IPS DF 4.7 (cell line): ENCODE results near the gene ARRDC4.
A peak's percentile ranks its signal among the peaks of the same experiment; 100 is the strongest.

Experiments used
- DNase-seq: peaks from one replicate; pipeline ENCODE4 v3.0.0-alpha.2; 2013; ENCODE audit warnings: low spot score; ENCODE audit errors: extremely low read depth

Gene ARRDC4, protein sequence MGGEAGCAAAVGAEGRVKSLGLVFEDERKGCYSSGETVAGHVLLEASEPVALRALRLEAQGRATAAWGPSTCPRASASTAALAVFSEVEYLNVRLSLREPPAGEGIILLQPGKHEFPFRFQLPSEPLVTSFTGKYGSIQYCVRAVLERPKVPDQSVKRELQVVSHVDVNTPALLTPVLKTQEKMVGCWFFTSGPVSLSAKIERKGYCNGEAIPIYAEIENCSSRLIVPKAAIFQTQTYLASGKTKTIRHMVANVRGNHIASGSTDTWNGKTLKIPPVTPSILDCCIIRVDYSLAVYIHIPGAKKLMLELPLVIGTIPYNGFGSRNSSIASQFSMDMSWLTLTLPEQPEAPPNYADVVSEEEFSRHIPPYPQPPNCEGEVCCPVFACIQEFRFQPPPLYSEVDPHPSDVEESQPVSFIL

DNA sequence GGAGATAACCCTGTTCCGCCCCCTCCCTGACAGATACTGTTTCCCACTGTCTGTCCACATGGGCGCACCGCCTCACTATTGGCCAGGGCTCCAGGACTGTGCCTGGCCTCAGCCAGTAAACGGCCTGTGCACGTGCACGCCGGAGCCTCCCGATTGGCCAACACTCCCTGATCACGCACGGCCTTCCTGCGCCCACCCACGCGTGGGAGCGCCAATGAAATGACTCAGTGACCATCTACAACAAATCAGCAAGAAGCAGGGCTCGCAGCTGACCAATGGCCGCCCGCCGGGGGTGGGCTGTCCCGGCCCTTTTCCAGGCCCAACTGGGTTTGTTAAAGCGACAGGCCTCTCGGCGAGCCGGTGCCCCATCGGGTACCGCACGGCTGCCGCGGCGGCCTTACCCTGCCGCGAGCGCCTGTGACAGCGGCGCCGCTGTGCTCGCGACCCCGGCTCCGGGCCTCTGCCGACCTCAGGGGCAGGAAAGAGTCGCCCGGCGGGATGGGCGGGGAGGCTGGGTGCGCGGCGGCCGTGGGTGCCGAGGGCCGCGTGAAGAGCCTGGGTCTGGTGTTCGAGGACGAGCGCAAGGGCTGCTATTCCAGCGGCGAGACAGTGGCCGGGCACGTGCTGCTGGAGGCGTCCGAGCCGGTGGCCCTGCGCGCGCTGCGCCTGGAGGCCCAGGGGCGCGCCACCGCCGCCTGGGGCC lies at the start of gene ARRDC4:
ARRDC4 (plus strand) TSS at position 340 of the 703 bp plus-strand sequence; CDS start at position 499, 159 bp downstream.
- peak; percentile 95 for DNase-seq

DNA sequence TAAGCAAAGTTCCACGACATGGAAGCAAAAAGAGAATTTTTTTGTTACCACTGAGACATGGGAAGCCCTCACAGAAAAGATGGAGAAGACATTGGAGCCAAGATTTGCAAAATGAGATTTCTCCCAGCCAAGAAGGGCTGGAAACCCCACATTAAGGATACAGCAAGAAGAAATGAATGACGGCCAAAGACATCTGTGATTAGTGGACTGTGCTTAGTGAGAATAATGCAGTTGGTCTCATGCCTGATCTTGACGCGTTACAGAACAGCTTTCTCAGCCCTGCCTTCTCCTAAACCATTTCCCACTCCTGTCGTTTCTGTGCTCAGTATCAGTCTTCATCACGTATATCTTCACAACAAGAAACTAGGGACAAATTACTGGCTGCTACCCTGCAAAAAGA lies 45.8 kb upstream of the ARRDC4 start:
- no peak for DNase-seq

DNA sequence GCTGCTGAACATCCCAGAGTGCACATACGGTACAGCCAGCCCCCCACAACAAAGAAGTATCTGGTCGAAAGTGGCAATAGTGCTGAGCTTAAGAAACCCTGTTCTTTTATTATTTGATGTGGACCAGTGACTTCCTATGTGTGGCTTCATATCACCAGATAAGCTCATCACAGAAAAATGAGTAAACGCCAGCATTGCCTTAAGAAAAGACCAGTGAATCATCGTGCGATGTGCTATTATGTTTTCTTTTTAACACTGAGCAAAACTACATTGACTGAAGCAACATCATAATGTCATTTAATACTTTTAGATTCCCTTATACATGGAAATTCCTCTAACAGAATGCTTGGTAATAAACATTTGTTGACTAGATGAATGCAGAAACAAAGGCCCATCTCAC lies 45.2 kb upstream of the ARRDC4 start:
- no peak for DNase-seq

DNA sequence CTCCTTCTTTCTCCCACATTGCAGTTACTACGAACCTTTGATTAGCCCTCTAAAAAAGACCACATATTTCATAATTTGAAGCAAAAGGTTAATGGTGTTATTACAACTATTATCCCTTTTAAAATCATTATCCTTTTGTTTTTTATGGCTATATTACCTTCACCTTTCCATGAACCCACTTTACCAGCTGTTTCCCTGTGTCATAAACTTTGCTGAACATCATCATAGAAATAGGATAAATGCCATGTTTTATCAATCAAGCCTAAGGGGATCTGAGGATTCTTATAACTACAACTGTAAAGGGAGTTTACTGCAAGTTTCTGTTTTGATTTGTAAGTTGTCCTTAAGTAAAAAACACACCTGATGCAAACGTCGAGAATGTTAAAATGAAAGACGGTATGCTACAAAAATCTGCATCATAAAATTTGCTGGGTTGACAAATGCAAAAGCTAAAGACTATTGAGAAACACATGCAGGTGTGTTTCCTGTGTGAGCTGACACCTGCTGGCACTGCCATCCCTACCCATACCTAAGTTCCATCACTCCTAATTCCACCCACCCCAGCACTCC lies 39.1 kb upstream of the ARRDC4 start:
- no peak for DNase-seq

DNA sequence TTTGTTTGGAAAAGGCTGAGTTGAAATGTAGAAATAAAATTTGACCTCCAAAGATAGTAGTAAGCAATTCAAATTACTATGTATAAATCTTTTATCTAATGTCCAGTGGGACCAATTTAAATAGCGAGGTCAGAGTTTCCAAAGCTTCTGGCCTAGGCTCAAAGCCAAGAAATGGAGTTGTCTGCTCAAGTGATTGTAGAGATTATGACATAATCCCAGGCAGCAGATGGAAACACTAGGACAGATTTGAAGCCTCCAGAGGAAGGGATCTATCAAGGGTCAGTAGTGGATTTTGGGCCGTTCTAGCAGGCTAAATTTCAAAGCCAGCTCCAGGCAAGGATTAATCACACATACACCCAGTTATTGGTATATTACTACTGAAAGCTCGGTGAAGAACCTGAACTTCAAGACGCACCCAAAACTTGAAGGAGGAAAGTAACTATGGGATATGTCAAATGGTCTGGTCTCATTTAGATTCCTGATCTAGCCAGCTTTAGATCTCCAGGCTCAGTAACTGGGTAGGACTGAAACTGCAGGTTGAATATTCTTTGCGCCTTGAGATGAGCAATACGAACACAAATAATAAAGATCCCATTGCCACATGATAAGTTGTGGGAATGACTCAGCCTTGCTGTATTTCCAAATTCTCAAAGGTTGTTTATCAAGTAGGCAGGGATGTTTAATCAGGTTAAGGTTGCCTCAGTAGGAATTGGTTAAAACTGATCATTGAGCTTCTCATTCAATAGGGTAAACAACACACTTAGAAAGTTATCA lies 30.9 kb upstream of the ARRDC4 start:
- no peak for DNase-seq

DNA sequence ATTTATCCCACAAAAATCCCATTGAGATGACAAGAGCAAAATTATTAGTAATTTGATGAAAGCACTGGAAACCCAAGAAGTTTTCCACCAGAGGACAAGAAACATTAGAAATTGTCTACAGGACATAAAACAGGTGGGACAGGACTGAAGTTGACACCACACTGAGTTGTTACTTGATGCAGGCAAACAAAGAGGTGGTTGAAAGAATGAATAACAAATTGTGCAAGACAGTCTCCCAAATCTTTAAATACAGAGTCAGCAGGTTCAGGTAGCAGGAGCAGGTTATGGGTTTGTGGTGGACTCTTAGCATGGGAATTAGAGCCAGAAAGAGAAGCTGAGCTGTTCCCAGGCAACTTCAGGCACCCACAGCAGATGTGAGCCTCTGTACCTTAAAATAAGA lies 30.3 kb upstream of the ARRDC4 start:
- no peak for DNase-seq

DNA sequence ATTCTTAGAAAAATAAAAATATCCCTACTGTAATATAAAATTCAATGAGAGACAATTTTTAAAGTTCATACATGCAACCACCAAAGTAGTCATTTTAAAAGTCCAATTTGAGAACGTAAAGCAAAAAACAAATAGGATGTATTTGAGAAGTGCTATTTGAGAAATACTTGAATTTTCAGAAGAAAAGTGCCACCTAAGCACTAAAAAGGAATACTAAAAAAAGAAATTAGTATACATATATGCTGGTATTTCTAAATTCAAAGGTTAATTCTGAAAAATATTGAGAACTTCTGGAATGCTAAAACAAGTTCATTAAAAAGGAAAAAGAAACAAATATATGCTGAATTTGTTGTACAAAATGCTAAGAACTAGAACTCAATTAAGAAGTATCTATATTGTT lies 29.2 kb upstream of the ARRDC4 start:
- DNase-seq, result no peak

DNA sequence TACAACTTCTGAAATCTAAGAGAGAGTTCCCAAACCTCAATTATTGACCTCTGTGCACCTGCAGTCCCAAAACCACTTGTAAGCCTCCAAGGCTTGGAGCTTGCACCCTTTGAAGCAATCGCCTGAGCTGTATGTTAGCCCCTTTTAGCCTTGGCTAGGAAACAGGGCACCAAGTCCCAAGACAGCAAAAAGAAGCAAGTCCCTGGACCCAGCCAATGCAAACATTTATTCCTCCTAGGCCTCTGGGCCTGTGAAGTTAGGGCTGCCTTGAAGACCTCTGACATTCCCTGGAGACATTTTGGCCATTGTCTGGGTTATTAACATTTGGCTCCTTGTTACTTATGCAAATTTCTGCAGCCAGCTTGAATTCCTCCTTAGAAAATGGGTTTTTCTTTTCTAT lies 26.9 kb upstream of the ARRDC4 start:
- DNase-seq, result no peak

DNA sequence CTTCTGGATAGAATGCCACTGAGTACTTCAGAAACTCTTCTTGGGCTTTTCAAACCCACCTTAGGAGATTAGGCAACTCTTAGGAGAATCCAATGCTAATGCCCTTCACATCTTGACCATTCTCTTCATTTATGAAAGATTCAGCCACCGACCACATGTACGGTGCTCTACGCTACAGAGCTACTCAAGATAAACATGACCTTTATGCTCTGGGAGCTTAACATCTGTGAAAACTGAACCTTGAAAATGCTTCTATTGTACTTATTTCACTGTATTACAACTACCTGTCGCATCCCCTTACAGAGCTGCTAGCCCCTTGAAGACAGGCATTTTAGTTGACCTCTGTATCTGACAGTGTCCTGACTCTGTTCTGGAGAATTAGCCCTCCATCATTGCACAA lies 19.5 kb upstream of the ARRDC4 start:
- DNase-seq, result no peak

DNA sequence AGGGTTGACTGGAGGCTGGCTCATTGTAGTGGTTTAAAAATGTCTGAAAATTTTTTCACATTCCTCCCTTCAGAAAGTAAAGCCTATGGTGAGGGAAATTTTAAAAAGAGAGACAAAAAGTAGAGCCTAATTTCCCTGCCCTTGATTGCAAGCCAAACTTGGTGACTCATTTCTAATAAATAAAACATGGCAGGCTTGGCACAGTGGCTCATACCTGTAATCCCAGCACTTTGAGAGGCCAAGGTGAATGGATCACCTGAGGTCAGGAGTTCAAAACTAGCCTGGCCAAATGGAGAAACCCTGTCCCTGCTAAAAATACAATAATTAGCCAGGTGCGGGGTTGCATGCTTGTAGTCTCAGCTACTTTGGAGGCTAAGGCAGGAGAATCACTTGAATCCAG lies 18.9 kb upstream of the ARRDC4 start:
- no peak for DNase-seq

DNA sequence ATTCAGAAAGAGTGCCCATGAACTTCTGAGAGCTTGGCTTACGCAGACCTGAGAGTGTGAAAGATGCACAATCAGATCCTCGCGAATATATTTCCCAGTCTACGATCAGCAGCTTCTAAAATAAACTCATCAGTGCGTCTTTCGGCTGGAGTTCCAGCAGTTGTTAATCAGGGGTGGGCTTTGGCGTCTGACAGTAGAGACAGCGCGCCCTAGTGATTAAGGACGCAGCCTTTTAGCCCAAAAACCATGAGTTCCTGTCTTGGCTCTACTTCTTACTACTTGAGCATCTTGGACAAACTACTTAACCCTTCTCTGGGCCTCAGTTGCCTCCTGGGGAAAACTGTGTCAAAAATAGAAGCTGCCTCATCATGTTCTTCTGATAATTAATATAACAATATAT lies 15.8 kb upstream of the ARRDC4 start:
- no peak for DNase-seq

DNA sequence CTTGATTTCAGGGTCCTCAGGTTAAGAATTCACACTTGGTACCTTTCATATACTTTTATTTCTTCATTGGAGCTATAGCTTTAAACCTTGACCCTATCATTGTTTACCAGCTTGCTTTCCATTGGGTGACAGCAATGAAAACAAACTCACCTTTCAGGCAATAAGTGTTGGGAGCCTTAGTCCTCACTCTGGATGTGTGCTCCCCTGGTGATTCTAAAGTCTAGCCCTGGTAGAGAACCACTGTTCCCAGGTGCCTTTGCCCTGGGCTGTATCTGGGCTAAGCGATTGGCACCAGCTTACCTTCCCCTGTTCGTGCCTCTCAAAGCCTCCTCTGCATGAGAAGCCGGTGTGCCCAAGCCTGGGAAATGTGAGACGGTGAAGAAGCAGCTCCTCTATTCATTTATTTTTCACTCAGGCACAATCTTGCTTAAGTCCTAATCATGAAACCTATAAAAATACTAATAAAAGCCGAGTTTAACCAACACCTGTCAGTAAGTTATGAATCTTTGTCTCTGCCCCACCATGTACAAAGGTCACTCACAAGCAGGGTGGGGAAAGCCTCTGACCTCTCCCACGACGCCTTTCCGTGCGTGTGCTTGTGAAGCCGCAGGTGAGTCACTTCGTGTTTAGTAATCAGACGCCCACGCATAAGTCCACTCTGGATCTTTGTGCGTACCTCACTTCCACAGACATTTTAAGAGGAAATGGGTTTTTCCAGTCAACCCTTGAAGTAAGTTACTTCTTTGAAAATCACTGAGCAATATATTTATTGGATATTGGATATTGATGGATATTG lies 12.8 kb upstream of the ARRDC4 start:
- no peak for DNase-seq

DNA sequence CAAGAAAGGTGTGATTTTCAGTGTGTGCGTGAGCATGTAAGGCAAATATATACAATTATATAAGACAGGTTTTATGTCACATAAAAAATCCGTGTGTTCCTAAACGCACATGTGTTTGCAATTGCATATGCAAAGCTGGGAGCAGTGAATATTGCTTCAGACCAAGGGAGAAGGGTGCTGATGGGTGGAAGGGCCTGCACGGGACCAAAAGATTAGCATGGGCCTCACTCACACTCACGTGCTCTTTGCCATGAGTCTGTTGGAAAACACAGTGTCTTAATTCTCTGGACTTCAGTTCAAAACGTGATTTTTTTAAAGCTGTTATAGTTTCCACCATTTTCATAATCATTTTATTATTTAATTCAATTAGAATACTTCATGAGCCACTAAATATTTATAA lies 7.2 kb upstream of the ARRDC4 start:
- DNase-seq, result no peak

DNA sequence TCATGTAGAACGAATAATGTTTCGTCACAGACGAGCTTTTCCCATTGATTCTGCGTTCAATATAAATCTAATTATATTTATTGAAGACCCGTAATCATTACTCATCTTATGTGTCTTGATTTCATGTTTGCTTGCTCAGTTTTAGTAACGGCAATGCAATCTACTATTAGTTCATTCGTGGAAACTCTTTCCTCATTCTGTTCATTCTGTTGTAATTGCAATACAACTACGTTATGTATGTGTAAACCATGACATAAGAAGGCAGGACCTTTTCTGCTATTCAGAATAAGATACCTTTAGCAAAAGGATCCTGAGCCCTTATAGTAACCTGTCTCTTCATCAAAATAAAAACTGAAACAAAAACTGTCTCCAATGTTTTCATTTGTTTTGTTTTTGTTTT lies 6.8 kb upstream of the ARRDC4 start:
- DNase-seq, result no peak

DNA sequence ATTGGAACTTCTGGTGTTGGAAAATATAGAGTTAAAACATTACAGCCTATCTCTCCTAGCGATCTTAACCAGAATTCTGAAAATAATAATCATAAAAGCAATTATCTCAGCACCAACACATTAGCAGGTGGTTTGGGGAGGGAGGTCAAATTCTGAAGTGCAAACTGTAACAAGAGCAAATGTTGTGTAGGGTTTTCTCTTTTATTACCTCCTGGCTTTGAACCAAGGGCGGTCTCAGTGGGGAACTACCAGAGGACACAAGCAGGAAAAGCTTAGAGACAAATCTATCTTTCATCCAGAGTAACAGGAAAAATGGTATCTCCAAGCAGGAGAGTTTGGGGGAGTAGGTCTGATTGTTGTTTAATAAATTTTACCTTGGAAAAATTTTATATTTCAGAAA lies 5.5 kb upstream of the ARRDC4 start:
- DNase-seq, result no peak

DNA sequence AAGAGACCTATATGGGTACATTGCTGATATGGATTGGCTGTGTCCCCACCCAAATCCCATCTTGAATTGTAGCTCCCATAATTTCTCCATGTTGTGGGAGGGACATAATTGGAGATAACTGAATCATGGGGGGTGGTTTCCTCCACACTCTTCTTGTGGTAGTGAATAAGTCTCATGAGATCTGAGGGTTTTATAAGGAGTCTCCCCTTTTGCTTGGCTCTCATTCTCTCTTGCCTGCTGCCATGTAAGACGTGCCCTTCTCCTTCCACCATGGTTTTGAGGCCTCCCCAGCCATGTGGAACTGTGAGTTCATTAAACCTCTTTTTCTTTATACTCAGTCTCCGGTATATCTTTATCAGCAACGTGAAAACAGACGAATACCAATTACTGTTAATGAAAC lies 5.0 kb upstream of the ARRDC4 start:
- no peak for DNase-seq

DNA sequence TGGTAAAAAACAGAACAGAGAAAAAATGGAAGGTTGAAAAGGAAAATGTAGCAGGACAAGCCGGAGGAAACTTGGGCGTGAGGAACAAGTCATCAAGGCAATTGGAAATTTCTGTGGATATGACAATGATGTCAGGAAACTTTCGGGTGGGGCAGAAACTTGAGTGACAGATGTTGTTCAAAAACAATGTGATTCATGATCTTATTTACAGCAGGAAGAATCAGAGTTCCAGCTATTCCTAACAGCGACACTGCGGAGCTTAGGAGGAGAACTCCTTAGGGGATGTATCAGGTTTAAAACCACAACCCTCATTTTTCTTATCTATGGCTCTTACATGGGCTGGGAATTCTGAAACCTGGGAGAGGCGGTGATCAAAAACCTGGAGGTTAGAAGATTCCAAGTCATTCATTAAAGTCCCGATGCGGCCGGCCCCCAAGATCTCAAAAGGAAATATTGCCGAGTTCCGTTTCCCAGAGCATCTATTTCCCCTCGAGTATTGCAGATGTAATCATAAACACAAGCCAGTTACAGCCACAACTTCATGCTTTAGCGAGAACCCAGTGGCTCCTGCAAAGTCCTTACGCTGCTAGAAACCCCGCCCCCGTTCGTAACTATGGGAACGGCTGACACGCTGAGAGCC lies 659 bp upstream of the ARRDC4 start:
- no peak for DNase-seq

DNA sequence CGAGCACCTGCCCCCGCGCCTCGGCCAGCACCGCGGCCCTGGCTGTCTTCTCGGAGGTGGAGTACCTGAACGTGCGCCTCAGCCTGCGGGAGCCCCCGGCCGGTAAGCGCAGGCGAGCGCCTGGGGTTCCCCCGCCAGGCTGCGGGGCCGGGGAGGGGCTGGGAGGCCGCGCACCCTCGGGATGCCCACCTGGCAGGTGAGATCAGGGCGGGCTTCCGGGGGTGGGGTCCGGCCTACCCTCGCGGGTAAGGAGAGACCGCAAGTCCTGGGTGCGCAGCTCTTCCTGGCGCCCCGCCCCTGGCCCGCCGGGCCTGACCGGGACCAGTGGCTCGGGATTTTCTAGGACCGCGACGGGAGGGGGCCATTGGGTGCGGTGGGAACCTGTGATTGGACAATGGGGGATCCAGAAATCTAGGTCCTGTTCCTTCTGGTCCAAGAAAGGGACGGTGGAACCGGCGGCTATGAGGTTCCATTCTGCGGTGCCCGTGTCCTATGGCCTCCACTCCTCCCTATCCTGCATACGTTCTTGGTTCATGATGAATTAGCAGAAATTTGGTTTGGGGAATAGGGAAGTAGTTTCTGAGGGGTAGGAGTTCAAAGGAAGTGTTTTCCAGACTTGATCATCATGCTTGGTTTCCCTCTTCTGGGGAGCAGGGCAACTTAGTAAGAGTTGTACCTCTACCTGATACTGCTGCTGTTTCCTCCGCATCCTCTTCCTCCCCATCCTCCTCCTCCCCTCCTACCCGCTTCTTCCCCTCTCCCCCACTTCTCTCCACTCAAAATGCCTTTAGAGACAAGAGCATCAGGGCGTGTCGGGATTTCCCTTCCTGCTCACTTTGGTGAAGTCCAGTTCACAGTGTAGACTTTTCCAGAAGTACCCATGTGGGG lies 808 bp downstream of the ARRDC4 start:
- no peak for DNase-seq

DNA sequence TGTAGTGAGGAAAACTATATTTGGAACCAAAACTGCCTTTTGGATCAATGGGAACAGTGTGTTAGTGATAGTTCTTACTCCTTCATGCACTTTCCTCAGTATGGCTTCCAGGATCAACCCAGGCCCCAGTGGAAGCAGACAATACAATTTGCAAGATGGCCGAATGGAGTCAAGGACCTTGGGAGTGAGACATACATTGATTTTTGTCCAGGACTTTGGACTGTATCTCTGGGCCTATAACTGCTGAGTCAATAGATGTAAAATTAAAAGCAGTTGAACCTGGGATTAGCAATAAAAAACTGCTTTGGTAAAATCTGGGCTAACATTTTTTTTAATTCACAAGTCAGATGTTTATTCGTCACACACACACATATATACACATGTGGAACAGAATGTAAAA lies 1.8 kb downstream of the ARRDC4 start:
- no peak for DNase-seq

DNA sequence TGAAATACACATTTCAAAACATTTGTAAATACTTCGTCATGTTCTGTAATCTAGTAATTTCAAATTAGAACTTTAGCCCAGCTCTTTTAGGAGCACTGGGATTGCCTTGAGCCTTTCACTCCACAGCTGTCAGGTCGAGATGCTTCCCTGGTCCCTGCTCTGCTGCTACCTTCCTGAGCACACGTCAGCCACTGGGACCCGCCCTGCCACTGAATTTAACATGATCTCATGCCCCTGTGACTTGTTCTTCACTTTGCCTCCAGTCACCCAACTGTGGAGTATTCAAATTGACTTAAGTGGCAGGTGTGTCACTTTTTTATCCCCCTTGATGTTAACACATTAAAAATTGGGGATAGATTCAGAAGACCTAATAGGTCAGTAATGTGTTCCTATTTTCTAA lies 3.3 kb downstream of the ARRDC4 start:
- no peak for DNase-seq
